Fibroblast of lung (primary cell): ENCODE data around the gene NDST1.

Experiments
- EZH2 ChIP-seq: IDR thresholded peaks from 2 replicates; pipeline ENCODE4 v1.5.1; 2012; ENCODE audit warnings: low read length, control low read depth, mild to moderate bottlenecking; ENCODE audit errors: missing control alignments
- TF ChIP-seq, protein P1 (sequence below), 2 donors: IDR thresholded peaks in 1 of 2; conservative IDR thresholded peaks in 1 of 2; 1 replicate in 1 of 2; 2 replicates in 1 of 2; pipeline ENCODE4 v1.5.1; 2011 to 2012; ENCODE audit warnings: low read length in 2 of 2, control low read depth in 1 of 2, inconsistent platforms in 1 of 2, low read depth in 1 of 2, mild to moderate bottlenecking in 1 of 2

DNA sequence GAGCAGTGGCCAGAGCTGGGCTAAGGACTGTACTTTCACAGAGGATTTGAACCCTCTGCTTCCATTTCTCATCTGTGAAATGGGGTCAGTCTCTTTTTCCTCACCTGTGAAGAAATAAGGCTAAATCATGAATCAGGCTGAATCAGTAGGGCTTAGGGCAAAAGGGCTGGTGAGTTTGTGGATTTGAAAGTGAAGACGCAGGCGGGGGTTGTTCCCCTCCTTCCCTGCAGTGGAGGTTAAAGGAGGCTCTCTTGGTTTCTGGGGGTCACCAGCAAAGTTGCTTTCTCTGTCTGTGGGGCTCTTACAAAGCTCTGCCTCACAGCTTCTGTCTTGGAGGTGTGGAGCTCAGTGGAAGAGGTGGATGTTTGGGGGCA, 17.6 kb upstream of the NDST1 start:
- TF ChIP-seq, protein P1, sequence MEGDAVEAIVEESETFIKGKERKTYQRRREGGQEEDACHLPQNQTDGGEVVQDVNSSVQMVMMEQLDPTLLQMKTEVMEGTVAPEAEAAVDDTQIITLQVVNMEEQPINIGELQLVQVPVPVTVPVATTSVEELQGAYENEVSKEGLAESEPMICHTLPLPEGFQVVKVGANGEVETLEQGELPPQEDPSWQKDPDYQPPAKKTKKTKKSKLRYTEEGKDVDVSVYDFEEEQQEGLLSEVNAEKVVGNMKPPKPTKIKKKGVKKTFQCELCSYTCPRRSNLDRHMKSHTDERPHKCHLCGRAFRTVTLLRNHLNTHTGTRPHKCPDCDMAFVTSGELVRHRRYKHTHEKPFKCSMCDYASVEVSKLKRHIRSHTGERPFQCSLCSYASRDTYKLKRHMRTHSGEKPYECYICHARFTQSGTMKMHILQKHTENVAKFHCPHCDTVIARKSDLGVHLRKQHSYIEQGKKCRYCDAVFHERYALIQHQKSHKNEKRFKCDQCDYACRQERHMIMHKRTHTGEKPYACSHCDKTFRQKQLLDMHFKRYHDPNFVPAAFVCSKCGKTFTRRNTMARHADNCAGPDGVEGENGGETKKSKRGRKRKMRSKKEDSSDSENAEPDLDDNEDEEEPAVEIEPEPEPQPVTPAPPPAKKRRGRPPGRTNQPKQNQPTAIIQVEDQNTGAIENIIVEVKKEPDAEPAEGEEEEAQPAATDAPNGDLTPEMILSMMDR (conservative IDR thresholded peaks at IDR 0.05 in 1 of 2, IDR thresholded peaks at IDR 0.05 in 1 of 2; ENCODE audit: low read depth in 1 of 2, low read length in 2 of 2), result no peak
- TF ChIP-seq EZH2, result no peak
